Medulla oblongata (tissue), 1 donor: ENCODE data around the gene PRKAG2.
"Not testable (repeated sequence)": the region's sequence is repeated elsewhere in the genome, so short reads cannot be mapped to it uniquely, and the experiment has no call there.

Experiments
- DNase-seq: peaks from one replicate; pipeline ENCODE4 v3.0.0-alpha.2; 2015; ENCODE audit errors: extremely low spot score

PRKAG2 gene

GRCh38 chr7:151851145-151851751 lies 25.7 kb downstream of the PRKAG2 start:
- peak; percentile 68 for DNase-seq

GRCh38 chr7:151850491-151851124 lies 26.3 kb downstream of the PRKAG2 start:
- DNase-seq, result no peak

- no peak for DNase-seq
These were observed 27.0 kb downstream of the PRKAG2 start for GRCh38 chr7:151849879-151850260.

DNA sequence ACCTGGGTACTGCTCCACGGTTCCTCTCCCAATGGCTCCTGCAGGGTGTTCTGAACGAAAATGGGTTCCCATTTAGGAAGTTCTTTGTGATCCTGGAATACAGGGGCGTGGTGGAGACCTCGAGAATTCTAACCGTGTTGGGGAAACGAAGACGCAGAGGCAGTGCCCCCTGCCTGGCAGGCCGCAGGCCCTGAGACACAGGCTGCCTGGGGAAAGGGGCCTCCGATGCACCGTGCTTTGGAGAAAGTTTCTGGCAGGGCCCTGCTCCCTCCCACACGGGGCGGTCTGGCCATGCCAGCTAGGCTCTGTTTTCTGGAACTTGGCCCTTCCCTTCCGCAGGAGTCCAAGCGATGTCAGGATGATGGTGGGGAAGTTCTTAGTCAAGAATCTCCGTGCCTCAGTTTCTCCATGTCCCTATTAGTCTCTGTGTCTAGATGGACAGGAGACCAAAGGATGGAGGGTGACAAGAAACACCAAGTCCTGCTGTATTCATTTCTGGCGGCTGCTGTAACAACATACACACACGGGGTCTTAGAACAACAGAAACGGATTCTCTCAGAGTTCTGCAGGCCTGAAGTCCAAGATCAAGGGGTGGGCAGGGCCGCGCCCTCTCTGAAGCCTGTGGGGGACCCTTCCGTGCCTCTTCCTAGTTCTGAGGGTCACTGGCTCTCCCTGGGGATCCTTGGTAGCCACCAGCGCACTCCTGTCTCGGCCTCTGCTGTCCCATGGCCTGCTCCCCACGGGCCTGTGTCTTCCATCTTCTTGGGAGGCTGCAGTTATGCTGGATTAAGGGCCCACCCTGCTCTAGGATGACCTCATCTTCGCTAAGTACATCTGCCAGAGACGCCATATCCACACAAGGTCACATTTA lies 27.7 kb downstream of the PRKAG2 start:
- no peak for DNase-seq

DNA sequence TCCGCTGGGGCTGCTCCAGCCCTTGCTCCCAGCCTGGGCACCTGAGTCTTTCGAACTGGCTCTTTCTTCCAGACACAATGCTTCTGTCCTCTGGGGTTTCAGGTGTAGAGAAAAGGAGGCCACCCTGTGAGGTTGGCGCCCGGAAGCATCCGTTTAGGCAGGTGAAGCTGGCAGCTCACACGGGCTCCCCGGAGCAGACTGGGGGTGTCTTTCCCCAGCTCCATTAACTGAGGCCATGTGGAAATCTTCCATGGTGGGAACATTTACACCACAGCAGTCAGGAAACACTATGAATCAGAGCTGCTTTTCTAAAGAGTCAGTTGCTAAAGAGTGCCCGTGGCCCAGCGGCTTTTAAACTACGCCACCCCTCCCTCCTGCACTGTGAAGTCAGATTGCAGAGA lies 29.2 kb downstream of the PRKAG2 start:
- DNase-seq, result no peak

GRCh38 chr7:151847136-151847535 lies 29.8 kb downstream of the PRKAG2 start:
- no peak for DNase-seq

DNA sequence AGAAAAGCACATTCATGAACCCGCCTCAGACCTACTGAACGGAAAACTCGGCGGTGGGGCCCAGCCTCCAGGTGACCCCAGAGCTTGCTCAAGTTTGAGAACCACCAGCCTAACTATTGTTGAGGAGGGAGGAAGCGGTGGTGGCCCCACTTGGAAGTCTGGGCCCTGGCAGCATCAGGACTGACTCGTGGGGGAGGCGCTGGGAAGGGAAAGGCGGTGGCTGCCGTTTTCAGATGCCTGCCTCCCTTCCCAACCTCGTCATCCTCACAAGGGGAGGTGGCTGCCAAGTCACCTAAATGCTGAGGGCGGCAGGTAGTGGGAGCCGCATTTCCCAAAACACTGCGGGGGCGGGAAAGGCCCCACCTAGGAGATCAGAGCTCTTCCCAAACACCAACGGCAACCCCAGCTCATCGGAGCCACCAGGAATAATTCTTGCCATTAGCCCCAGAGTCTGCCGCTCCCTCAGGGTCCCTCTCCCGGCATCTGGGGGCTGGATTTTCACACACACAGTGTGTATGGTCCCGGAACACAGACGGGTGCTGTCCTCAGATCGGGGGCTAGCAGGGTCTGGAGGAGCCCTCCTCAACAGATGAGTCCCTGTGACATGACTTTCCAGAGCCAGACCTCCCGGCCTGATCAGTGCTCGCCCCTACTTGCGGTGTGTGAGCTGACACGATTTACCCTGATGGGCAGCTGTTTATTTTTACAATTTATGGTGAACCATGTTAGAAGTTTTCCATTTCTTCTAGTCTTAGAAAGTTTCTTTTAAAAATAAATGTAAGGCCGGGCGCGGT lies 31.3 kb downstream of the PRKAG2 start:
- DNase-seq, result no peak

- DNase-seq, result no peak
These were observed 32.1 kb downstream of the PRKAG2 start for GRCh38 chr7:151844825-151845200.

DNA sequence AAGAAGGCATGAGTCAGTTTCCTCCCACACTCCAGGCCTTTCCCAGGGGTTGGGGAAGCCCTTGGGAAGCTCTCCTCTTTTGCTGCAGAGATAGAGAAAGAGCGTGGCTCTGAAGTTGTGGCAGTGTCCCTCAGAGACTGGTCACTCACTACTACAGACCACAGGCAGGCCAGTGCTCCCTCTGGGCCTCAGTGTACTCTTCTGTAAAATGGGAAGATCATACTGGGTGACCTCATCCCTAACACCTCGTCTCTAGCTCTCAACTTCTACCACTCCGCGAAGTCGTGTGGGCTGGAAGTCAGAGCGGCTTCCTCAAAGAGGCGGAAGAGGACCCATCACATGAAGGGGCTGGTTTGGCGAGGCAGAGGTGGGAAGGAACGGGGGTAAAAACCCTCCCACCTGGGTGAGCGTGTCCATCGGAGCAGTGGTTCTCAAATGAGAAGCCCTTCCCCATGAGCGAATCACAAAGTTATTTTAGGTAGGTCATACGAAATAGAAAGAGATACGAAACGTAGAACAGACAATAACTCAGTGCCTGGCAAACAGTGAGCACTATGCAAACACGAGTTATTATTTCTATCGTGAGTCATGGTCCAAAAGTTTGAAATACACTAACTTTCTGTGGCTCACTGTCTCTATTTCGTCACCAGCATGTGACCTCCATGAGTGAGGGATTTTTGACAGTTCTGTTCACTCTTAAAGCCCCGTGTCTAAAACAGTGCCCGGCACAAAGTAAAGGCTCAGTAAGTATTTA lies 32.7 kb downstream of the PRKAG2 start:
- DNase-seq, result no peak

- DNase-seq, result no peak
These were observed 33.7 kb downstream of the PRKAG2 start for GRCh38 chr7:151843181-151843580.

GRCh38 chr7:151841395-151842051 lies 35.4 kb downstream of the PRKAG2 start:
- not testable (repeated sequence) for DNase-seq

- DNase-seq, result no peak
These were observed 36.6 kb downstream of the PRKAG2 start for GRCh38 chr7:151840088-151840910.

DNA sequence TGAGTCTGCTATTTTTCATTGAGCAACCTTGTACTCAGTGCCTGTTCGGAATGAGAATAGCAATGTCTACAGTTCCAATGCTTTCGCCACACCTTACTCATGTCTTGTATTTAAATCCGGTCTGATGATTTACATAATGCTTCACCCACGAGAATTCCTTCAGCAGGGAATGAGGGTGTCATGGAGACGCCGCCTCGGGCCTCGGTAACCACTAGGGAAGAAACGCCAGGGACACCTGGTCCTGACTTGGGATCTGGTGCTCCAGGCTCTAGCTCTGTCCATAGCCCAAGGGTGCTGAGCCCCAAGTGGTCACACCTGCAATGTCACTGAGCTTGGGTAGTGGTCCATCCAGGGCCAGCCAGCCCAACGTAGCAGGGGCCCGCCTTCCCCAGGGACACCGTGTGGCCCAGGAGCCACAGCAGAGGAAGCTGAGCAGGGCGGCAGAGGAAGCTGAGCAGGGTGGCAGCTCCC lies 37.4 kb downstream of the PRKAG2 start:
- DNase-seq, result no peak

- peak; percentile 66 for DNase-seq
These were observed 38.0 kb downstream of the PRKAG2 start for GRCh38 chr7:151838861-151839381.

GRCh38 chr7:151838072-151838471 lies 38.8 kb downstream of the PRKAG2 start:
- no peak for DNase-seq

DNA sequence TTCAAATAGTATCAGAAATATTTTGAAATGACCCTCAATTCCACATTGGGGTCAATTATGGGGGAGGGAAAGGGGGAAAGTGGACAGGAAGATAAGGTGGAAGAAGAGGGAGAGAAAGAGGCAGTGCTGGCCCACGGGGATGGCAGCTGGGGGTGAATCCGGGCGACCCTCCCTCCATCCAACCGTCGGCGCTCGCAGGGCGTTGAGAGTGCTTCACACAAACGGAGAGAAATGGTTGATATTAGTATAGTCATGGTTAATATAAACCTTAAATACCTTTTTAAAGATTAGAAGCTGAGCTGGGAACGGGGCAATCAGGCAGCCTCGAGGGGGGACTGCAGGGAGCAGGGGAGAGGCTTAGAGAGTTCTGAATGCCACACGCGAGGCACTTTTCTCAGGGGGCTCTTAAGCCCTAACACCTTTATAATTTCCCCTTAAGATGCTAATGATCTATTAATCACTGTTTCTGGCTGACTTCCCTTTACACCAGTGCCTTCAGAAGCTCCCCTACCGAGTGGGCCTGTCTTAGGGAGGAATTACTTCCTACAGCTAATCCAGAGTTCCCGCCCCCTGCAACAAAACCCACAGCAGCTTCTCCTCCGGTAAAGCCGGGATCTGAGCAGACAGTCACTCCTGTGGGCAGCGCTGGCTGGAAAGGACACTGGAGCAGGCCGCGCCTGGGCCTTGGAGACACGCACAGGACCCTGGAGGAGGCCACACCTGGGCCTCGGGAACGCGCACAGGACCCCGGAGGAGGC lies 39.5 kb downstream of the PRKAG2 start:
- no peak for DNase-seq

GRCh38 chr7:151836927-151837205 lies 40.0 kb downstream of the PRKAG2 start:
- no peak for DNase-seq

DNA sequence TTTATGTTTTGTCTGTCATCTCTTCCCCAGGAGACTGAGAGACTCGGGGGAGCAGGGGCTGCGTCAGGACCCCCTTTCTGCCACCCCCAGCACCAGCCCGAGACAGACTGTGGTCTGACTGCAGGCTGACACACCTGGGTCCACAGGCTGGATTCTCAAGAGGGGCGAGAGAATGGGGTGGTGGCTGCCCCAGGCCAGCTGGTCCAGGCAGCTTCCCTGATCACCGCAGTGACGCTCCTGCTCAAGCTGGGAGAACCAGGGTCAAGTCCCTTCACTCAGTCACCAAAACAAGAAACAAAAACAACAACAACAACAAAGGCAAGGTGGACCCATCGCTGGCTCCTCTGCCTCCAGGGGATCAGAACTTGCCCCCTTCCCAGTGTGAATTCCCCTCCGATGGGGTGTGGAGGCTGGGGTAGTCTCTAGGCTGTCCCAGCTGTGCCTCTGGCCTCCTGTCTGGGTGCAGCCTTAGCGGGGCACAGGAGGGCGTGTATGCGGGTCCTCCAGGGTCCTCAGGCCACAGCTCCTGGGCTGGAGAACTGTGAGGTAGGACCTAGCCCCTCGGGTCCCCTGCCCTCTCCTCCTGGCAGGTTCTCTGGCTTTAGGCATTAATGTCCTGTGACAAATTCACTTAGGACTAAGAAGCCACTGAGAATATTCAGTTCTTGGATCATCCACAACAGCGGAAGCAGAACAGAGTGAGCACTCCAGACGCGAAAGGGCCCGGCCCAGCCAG lies 40.6 kb downstream of the PRKAG2 start:
- no peak for DNase-seq
